ENCODE data around the gene BIN1. TPM values are rescaled to one million over a fixed set of nuclear protein-coding genes. Genes with fewer than 3 reads are reported as not detected.

The BIN1 gene
- total RNA-seq, 1 experiment from 2014 or later, result 87.5 TPM

- Histone ChIP-seq H3K27ac (no peak overlapping the region), H3K9me2 (ENCODE audit: insufficient read depth) (no peaks in the 10 kb centered on the region), H3K9me3 (ENCODE audit: insufficient read depth, low read depth) (no peaks in the 10 kb centered on the region), H3K79me2 (ENCODE audit: low read depth) (no peaks in the 10 kb centered on the region), H3F3A (ENCODE audit: insufficient read depth, low read depth) (no peaks in the 10 kb centered on the region), H2AFZ (no peak overlapping the region), H3K36me3 (ENCODE audit: low read depth) (no peaks in the 10 kb centered on the region), H3K4me1 (replicated peaks; ENCODE audit: insufficient read depth) (no peaks in the 10 kb centered on the region), H3K27me3 (ENCODE audit: insufficient read depth, low read depth) (no peaks in the 10 kb centered on the region), H4K20me1 (ENCODE audit: insufficient read depth) (no peaks in the 10 kb centered on the region), H3K4me3 (no peak overlapping the region), H3K4me2 (no peak overlapping the region)
- ChIA-PET CTCF (no interaction called here), POLR2A (ENCODE audit: unreplicated experiment) (no interaction called here)
- TF ChIP-seq EZH2 (IDR thresholded peaks at IDR 0.05; ENCODE audit: low read depth), result no peak
- TF ChIP-seq, protein P1, sequence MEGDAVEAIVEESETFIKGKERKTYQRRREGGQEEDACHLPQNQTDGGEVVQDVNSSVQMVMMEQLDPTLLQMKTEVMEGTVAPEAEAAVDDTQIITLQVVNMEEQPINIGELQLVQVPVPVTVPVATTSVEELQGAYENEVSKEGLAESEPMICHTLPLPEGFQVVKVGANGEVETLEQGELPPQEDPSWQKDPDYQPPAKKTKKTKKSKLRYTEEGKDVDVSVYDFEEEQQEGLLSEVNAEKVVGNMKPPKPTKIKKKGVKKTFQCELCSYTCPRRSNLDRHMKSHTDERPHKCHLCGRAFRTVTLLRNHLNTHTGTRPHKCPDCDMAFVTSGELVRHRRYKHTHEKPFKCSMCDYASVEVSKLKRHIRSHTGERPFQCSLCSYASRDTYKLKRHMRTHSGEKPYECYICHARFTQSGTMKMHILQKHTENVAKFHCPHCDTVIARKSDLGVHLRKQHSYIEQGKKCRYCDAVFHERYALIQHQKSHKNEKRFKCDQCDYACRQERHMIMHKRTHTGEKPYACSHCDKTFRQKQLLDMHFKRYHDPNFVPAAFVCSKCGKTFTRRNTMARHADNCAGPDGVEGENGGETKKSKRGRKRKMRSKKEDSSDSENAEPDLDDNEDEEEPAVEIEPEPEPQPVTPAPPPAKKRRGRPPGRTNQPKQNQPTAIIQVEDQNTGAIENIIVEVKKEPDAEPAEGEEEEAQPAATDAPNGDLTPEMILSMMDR (conservative IDR thresholded peaks at IDR 0.05), result no peak
- DNase-seq, result no peak
- no TSS peak for BruUV-seq (replicated peaks)
- intact Hi-C loops (cut with micrococcal nuclease; ENCODE audit: unreplicated experiment), result no loop called here
Observed at GRCh38 chr2:127118038-127118437, 11.1 kb upstream of the BIN1 start.

GRCh38 chr2:127117603-127118002, 10.6 kb upstream of the BIN1 start:
- Histone ChIP-seq H3K9me2 (ENCODE audit: insufficient read depth) (no peaks in the 10 kb centered on the region), H3K27ac (no peak overlapping the region), H3K79me2 (ENCODE audit: low read depth) (no peaks in the 10 kb centered on the region), H3K4me3 (no peak overlapping the region), H3K9me3 (ENCODE audit: insufficient read depth, low read depth) (no peaks in the 10 kb centered on the region), H3F3A (ENCODE audit: insufficient read depth, low read depth) (no peaks in the 10 kb centered on the region), H2AFZ (no peak overlapping the region), H3K27me3 (ENCODE audit: insufficient read depth, low read depth) (no peaks in the 10 kb centered on the region), H3K36me3 (ENCODE audit: low read depth) (no peaks in the 10 kb centered on the region), H4K20me1 (ENCODE audit: insufficient read depth) (no peaks in the 10 kb centered on the region), H3K4me2 (no peak overlapping the region), H3K4me1 (replicated peaks; ENCODE audit: insufficient read depth) (no peaks in the 10 kb centered on the region)
- DNase-seq, result no peak
- intact Hi-C loops (cut with micrococcal nuclease; ENCODE audit: unreplicated experiment), result no loop called here
- no peak for TF ChIP-seq EZH2 (IDR thresholded peaks at IDR 0.05; ENCODE audit: low read depth)
- TF ChIP-seq, protein P1 (conservative IDR thresholded peaks at IDR 0.05), result no peak
- BruUV-seq (replicated peaks), result no TSS peak
- ChIA-PET CTCF (no interaction called here), POLR2A (ENCODE audit: unreplicated experiment) (no interaction called here)

GRCh38 chr2:127115471-127116199, 8.7 kb upstream of the BIN1 start:
- Histone ChIP-seq H3K9me2 (ENCODE audit: insufficient read depth) (no peaks in the 10 kb centered on the region), H4K20me1 (ENCODE audit: insufficient read depth) (no peaks in the 10 kb centered on the region), H2AFZ (no peak overlapping the region), H3K36me3 (ENCODE audit: low read depth) (no peaks in the 10 kb centered on the region), H3F3A (ENCODE audit: insufficient read depth, low read depth) (no peaks in the 10 kb centered on the region), H3K4me1 (replicated peaks; ENCODE audit: insufficient read depth) (no peaks in the 10 kb centered on the region), H3K4me3 (no peak overlapping the region), H3K27ac (no peak overlapping the region), H3K4me2 (no peak overlapping the region), H3K79me2 (ENCODE audit: low read depth) (no peaks in the 10 kb centered on the region), H3K9me3 (ENCODE audit: insufficient read depth, low read depth) (no peaks in the 10 kb centered on the region), H3K27me3 (ENCODE audit: insufficient read depth, low read depth) (no peaks in the 10 kb centered on the region)
- CTCF ChIA-PET, result no interaction called here
- intact Hi-C loops (cut with micrococcal nuclease; ENCODE audit: unreplicated experiment), result no loop called here
- no TSS peak for BruUV-seq (replicated peaks)
- TF ChIP-seq EZH2 (IDR thresholded peaks at IDR 0.05; ENCODE audit: low read depth), result no peak
- TF ChIP-seq, protein P1 (conservative IDR thresholded peaks at IDR 0.05), result no peak
- no peak for DNase-seq
- POLR2A ChIA-PET (ENCODE audit: unreplicated experiment), result no interaction called here

All from PC-9 (cell line).